OCI-LY1 (cell line): Measurements from ENCODE around the gene LIN28B.

Experiments used
- CTCF ChIP-seq: fragments of 200-600 bp; sonication (generic), shearing (Covaris generic); IDR thresholded peaks from 2 replicates; pipeline ENCODE4 v1.5.1; 2017; ENCODE audit warnings: mild to moderate bottlenecking, antibody characterized with exemption, low read length, moderate library complexity, mixed read lengths
- EZH2 ChIP-seq: fragments of 200-600 bp; sonication (generic), shearing (Covaris generic); IDR thresholded peaks from 2 replicates; pipeline ENCODE4 v1.8.0; 2017; ENCODE audit warnings: borderline replicate concordance, mixed run types, mild to moderate bottlenecking, antibody characterized with exemption, low read length, moderate library complexity, mixed read lengths

- no peak for TF ChIP-seq CTCF
- no peak for TF ChIP-seq EZH2
These were observed 57.5 kb downstream of the LIN28B start for GRCh38 chr6:105014448-105014847.
